BJ (cell line): Measurements from ENCODE around the gene DCAF11. TPM values are rescaled to one million over a fixed set of nuclear protein-coding genes. Genes with fewer than 3 reads are reported as not detected.

Experiments used
- CTCF ChIA-PET: fragments of 350-600 bp; formaldehyde crosslinking; extraction: SDS; loops from one replicate; lab custom pipeline; 2021; ENCODE audit warnings: antibody characterized with exemption, inconsistent platforms; lab: Yijun Ruan, JAX
- POLR2A ChIA-PET: fragments of 300-600 bp; sonication (Branson Sonifier 250); formaldehyde crosslinking; extraction: SDS; loops from one replicate; lab custom pipeline; 2021; ENCODE audit warnings: antibody characterized with exemption; lab: Charles Lee
- DNase-seq: peaks from one replicate; pipeline ENCODE4 v3.0.0-alpha.2; 2011; ENCODE audit warnings: low read depth
- H3K27me3 ChIP-seq: 2 replicates; pipeline ENCODE4 v1.6.0; 2011; ENCODE audit warnings: low read length; ENCODE audit not compliant: control insufficient read depth, insufficient read depth
- H3K36me3 ChIP-seq: 2 replicates; pipeline ENCODE4 v1.5.1; 2011; ENCODE audit warnings: low read length; ENCODE audit not compliant: control insufficient read depth, insufficient read depth
- H3K4me3 ChIP-seq: 2 replicates; pipeline ENCODE4 v1.5.1; 2011; ENCODE audit warnings: low read depth, mild to moderate bottlenecking, control low read depth, low read length
- CTCF ChIP-seq: IDR thresholded peaks from 2 replicates; pipeline ENCODE4 v1.5.1; 2011; ENCODE audit warnings: low read depth, mild to moderate bottlenecking, control low read depth, inconsistent platforms, low read length, moderate library complexity; ENCODE audit not compliant: insufficient read depth
- polyA plus RNA-seq: library from polyadenylated mRNA; depleted of rRNA; stranded (reverse); fragments of >200 nt; gene quantifications from 2 replicates; pipeline ENCODE4 v1.2.3, GENCODE V29; 2011

Gene DCAF11
- polyA plus RNA-seq, 1 experiment: 50.0 TPM

DNA sequence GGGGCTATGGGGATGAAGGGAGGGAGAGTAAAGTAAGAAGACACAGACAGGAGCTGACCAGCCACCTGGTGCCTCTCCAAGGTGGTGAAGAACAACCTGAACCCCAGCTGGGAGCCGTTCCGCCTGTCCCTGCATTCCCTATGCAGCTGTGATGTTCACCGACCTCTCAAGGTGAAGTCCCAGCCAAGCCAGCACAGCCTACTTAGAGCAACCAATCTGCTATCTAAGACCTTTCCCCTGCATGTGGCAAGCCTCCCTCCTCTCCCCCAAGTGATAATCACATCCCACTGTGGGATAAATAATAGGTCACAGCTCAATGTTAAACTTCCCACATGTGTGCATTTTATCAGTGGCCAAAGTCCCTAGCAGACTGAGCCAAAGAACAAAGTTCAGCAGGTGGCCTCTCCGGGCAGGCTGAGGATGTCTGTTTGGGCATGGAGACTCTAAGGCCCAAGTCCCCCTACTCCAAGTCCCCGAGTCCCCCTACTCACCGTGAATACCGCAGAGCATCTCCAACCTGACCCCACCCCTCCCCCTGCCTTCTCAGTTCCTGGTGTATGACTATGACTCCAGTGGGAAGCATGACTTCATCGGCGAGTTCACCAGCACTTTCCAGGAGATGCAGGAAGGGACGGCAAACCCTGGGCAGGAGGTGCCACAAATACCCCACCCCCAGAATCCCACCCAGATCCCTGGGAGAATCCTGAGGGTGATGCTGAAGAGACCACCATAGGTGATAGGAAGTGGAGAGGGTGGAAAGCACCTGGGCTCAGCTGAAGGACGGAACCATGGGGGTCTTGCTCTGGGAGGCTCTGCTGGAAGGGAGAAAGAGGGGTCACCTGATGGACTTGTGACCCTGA, 39.7 kb upstream of the DCAF11 start:
- no peak for DNase-seq
- ChIA-PET CTCF (interaction anchor here (0.7 to 2.7 kb wide), 7 partner anchors 15 to 119 kb away, joined by 3 to 11 read pairs (median 5); no protein-coding TSS in a partner anchor), POLR2A (no interaction called here)
- H3K36me3 ChIP-seq: no peaks in the 10 kb centered on the region
- TF ChIP-seq CTCF: no peak
- peaks cover 24% of the 10 kb centered on the region for H3K27me3 ChIP-seq
- no peak overlapping the region for H3K4me3 ChIP-seq

DNA sequence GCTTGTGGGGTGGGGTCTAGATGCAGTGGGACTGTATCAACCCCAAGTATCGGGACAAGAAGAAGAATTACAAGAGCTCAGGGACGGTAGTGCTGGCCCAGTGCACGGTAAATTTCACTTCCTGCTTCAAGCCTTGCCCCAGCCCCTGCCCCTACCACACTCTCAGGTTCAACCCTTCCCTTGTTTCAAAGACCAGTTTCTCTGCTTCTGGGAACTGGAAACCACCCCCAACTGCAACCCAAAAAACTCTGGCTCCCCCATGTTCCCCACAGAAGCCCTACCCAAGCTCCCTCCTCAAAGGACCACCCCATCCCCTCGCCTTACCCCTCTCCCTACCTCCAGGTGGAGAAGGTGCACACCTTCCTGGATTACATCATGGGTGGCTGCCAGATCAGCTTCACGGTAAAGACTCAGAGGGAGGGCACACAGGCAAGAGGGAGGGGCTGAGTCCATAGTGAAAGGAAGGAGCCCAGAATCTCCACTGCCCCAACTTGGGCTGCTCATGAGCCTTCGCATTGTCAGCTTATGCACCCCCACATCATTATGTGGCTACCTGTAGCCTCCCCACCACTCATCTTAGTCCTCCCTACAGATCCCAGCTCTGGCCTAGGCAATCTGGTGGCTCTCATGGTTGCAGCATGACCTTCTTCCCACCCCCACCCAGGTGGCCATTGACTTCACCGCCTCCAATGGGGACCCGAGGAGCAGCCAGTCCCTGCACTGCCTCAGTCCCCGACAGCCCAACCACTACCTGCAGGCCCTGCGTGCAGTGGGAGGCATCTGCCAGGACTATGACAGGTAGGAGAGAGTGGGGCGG, 38.9 kb upstream of the DCAF11 start:
- TF ChIP-seq CTCF: no peak
- Histone ChIP-seq H3K36me3 (no peaks in the 10 kb centered on the region), H3K27me3 (peaks cover 22% of the 10 kb centered on the region), H3K4me3 (no peak overlapping the region)
- DNase-seq: no peak
- ChIA-PET CTCF (interaction anchor here (1.2 to 2.7 kb wide), 5 partner anchors 9 to 40 kb away, joined by 3 to 10 read pairs (median 5); no protein-coding TSS in a partner anchor), POLR2A (no interaction called here)

DNA sequence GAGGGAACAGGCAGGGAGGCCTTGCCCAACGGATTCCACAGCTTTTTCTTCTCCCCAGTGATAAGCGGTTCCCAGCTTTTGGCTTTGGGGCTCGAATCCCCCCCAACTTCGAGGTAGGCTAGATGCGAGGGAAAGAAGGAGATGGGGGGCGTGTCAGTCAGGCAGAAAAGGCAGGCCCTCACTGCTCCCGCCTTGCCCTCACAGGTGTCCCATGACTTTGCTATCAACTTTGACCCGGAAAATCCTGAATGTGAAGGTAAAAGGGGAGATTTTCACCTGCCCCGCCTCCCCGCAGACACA, 38.3 kb upstream of the DCAF11 start:
- Histone ChIP-seq H3K4me3 (no peak overlapping the region), H3K27me3 (peaks cover 25% of the 10 kb centered on the region), H3K36me3 (no peaks in the 10 kb centered on the region)
- no peak for TF ChIP-seq CTCF
- no peak for DNase-seq
- ChIA-PET POLR2A (no interaction called here), CTCF (interaction anchor here (0.7 to 2.7 kb wide), 5 partner anchors 7 to 18 kb away, joined by 3 to 10 read pairs (median 5); no protein-coding TSS in a partner anchor)

GRCh38 chr14:24077086-24077485, 37.5 kb upstream of the DCAF11 start:
- CTCF ChIA-PET: interaction anchor here (0.7 to 2.2 kb wide), 4 partner anchors 8 to 19 kb away, joined by 3 to 10 read pairs (median 4); no protein-coding TSS in a partner anchor
- no peak for TF ChIP-seq CTCF
- Histone ChIP-seq H3K4me3 (no peak overlapping the region), H3K36me3 (no peaks in the 10 kb centered on the region), H3K27me3 (peaks cover 24% of the 10 kb centered on the region)
- POLR2A ChIA-PET: no interaction called here
- no peak for DNase-seq

DNA sequence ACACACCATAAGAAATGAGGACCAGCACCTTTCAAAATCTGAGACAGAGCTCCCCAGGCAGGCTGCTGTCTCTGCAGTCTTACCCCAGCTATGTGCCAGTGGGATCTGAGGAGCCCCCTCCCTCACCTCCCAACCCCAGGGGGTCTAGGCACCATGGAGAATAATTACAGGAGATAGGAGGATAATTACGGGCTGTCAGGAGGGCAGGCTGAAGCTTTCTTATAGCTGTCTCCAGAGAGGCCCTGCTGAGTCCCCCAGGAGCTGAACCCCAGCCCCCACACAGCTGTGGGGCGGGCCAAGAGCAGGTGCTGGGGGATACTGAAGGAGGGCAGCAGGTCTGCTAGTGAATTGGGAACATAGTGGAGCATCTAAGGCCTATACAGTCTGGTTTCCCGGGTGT, 36.4 kb upstream of the DCAF11 start:
- no peak for TF ChIP-seq CTCF
- Histone ChIP-seq H3K4me3 (no peak overlapping the region), H3K27me3 (peaks cover 29% of the 10 kb centered on the region), H3K36me3 (no peaks in the 10 kb centered on the region)
- ChIA-PET POLR2A (no interaction called here), CTCF (interaction anchor here (1.5 kb wide), 1 partner anchor 12 kb away, joined by 4 read pairs; no protein-coding TSS in a partner anchor)
- no peak for DNase-seq
